Urothelium cell line (cell line): ENCODE measurements around the gene TRAK1.

Experiments used
- DNase-seq: peaks from one replicate; pipeline ENCODE4 v3.0.0; 2011; ENCODE audit warnings: low spot score, mixed read lengths
- FAIRE-seq: peaks from 2 replicates; lab custom pipeline; 2011; peaks lifted over from hg19 to GRCh38; lab: Jason Lieb, UNC

Gene TRAK1

DNA sequence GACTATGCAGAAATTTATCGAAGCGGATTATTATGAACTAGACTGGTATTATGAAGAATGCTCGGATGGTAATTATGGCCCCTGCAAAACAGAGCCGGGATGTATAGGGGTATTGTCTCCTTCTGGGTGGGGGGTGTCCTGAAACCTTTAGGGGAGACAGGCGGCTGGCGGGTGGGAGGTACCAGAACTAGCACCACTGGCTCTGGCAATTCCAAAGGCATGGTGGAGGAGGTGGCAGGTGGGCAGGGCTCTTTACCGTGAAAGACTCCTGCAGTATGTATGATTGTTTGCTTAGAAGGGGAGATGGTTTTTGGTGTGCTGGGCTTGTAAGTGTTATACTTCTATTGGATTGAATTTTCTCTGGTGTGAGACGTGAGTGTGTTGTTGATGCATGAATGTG, 58.4 kb downstream of the TRAK1 start:
- FAIRE-seq, result no peak
- DNase-seq, result no peak

DNA sequence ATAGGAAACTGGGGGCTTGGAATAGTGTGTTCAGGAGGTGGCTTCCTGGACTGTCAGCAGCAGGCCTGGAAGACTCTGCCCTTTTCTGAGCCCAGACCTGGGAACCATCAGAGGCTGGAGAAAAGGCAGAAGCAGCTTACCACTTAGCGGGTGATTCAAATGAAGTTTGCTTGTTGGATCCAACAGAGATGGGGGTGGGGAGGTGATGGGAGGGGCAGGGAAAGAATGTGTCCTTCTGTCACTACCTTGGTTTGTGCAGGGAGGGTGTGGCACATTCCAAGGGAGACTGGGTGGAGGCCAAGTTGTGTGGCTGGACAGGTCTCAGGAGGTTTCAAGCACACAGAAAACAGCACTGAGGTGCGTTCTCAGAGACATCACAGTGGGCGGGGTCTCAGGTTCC, 58.8 kb downstream of the TRAK1 start:
- FAIRE-seq (no peak), DNase-seq (peak; percentile 59)

DNA sequence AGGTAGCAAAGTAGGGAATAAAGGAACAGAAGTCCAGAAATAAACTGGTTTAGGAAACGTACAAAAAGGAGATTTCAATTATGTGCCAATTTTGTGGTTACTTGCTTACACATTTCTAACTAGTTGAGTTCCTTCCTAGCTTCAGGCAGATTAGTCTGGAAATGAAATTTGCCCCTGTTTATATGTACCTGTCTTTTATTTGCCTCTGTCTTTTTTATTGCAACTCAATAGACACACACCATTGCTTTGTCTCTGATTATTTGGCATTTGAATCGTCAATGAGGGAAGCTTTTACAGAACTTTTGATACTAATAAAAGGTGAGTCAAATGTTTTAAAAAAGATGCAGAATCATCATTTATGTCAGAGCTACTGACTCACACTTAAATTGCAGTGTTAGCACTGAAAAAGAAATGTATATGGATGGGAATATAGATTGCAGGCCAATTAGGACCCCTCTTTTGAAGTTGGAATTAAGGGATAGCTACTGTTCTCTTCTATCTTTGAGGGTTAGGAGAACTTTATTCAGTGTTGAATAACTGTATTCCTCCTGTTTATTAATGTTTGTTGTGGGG, 60.5 kb downstream of the TRAK1 start:
- no peak for DNase-seq
- no peak for FAIRE-seq

- DNase-seq (no peak), FAIRE-seq (no peak)
These were observed 61.0 kb downstream of the TRAK1 start for GRCh38 chr3:42152193-42152592.

DNA sequence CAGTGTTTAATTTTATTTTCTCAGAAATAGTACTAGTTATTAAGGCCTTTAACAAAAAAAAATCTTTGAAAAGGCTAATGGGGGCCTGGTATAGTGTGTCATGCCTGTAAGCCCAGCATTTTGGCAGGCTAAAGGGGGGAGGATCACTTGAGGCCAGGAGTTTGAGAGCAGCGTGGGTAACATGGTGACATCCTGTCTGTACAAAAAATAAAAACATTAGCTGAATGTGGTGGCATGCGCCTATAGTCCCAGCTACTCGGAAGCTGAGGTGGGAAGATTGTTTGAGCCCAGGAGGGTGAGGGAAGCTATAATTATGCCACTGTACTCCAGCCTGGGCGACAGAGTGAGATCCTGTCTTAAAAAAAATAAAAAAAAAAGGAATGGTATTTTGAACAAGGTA, 61.9 kb downstream of the TRAK1 start:
- FAIRE-seq (no peak), DNase-seq (no peak)

GRCh38 chr3:42157540-42158538, 66.7 kb downstream of the TRAK1 start:
- no peak for DNase-seq
- FAIRE-seq, result no peak

DNA sequence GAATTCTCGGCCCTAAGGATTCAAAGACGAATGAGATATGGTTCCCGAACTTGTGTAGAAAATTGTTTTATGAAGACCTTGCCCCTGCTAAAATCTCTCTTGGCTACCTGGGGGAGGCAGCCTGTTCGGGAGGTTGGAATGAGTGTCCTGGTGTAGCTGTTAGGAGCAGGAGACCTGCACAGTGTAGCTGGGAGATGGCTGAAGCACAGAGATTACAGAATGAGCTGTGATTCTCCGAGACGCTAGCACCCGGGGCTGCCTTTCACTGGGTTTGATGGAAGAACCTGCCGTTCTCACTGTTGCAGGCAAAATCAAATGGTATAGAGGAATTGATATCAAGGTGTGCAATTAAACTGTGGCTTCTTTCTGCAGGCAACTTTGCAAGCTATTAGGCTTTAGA, 68.0 kb downstream of the TRAK1 start:
- no peak for DNase-seq
- no peak for FAIRE-seq

DNA sequence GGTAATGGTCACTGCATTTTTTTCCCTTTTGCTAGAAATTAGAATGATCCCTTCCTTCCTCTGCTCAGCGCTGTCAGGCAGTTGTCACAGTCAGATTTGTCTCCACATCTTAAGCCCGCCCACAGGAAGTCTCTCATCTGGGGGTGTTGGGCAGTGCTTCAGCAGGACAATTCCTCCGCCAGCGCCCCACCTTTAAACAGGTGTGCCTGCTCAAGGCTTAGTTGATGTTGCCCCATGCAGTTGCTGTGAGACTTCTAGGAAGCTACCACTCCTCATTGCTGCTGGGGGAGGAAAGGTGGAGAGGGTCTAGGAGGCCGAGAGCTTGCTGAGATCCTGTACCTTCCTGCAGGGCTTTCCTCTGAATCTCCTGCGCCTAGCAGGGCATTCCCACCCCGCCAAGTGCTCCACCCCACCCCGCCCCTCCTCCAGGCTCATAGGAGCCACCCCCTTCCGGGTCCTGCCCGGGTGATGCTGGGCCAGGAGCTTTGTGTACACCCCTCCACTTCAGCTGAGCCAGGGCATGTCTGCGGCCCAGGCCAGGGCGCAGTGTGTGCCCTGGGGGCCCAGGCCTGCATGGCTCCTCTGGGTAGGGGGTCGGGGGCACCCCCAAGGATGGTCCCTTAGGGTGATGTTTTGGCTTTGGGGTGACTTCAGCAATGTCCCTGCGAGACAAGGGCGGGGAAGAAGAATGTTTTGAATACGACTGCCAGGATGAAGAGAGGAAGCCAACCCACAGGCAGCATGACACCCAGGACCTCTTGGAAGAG, 68.7 kb downstream of the TRAK1 start:
- FAIRE-seq (no peak), DNase-seq (no peak)

DNA sequence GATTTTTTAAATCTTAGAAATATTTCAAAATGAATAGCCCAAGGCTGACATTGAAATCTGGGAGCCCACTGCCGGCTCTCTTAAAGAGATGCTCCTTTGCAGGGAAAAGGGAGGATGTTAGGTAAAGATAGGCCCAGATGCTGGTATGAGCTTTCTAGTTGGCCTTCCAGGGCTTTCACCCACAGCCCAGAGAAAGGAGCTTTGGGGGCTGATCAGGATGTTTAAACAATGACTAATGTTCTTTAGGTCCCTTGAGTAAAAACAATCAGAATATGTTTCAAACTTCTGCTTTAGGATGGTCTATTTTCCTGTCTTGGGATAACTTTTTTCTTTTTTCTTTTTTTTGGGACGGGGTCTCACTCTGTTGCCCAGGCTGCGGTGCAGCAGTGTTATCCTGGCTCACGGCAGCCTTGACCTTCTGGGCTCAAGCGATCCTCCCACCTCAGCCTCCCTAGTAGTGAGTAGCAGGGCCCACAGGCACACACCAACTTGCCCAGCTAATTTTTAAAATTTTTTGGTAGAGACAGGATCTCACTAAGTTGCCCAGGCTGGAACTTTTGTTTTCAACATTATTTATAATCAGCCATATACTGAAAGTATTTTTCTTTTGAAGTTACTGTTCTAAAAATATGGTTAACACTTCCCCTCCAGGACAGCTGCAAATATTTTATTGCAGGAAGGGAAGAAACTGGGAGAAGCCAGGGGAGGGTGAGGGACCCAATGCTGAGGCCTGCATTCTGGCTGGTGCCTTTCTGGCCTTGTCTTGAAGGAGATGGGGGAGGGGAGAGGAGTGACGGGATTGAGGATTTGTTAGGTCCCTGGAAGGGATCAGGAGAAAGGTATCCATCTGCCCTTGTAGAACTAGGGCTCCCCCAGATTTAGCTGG, 70.1 kb downstream of the TRAK1 start:
- DNase-seq, result peak; percentile 37
- FAIRE-seq, result no peak

DNA sequence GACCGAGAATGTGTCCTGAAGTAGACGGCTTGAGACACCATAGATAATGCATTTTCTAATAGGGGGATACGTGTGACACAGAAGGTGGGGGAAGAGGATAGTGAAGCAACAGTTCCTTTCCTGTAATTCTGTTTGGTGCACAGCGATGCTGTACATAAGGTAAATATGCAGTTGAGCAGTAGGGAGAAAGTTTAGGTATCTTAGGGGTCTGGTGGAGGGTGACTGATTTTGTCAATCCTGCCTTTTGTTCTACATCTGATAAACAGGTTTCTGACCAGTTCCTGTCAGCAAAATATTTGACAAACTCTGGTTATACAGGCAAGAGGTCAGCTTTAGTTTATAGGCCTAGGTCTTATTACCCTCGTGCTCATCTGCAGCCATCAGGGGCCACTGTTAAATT, 71.3 kb downstream of the TRAK1 start:
- FAIRE-seq, result no peak
- DNase-seq, result no peak

- DNase-seq (no peak), FAIRE-seq (no peak)
These were observed 72.6 kb downstream of the TRAK1 start for GRCh38 chr3:42163622-42164244.

GRCh38 chr3:42164656-42165055, 73.5 kb downstream of the TRAK1 start:
- no peak for FAIRE-seq
- no peak for DNase-seq

DNA sequence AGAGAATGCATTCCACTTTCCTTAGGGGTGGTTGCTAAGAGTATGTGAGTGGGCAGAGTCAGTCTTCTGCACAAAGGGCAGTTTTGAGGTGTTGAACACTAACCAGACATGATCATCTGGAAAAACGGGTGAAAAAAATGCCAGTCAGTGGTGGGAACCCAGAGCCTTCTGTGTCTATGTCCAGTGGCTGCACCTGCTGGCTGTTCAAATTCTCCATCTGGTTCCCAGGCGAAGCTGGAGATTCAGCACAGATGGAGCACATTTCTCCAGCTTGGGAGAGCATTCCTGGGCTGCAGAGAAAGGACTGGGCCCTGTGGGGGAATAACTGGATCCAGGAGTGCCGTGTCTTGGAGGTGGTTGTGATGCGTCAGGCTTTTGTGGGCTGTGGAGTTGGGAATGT, 74.1 kb downstream of the TRAK1 start:
- FAIRE-seq (no peak), DNase-seq (no peak)

DNA sequence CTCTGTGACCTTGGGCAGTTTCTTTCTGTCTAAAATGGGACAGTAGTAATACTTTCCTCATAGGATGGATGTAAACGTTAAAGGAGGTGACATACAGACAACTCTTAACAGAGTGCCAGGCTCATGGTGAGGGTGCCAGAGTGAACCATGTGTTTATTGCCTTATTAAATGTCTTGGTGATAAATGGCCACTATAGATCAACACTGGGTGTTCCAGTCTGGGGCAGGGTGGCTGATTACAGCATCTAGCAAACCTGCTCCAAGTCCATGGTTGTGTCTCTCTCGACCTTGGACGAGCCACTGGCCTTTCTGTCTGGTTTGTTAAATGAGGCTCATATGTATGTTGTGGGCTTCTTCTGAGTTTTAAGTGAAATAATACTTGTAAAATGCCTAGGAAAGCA, 75.1 kb downstream of the TRAK1 start:
- FAIRE-seq, result no peak

DNA sequence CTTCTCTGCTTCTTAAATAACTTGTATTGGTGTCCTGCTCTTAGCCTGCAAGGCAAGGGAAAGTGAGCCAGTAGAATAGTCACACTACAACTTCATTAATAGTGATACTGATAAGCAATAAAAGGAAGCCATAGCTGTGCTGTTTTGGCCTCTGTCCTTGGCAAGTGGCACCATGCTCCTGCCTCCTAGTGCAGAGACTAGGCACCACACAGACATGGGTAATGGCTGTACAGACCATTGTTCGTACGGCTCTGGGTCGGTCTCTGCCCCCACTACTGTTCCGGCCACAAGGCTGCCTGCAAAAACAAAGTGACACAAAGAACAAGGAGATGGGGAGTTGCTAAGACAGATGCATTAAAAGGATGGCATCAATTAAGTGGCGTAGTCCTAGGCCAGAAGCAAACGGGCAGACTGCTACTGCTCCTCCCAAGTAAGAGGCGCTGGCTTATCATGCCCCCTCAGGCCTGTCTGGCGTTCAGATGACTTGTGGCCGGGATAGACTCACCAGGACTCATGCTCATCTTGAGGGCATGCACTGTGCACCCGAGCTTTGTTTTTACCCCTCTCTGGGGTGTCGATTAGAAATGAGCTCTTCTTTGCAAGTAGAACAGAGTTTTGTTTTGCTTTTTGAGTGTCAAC, 75.6 kb downstream of the TRAK1 start:
- DNase-seq (no peak), FAIRE-seq (no peak)

More for the DNA sequence above, 75.1 kb downstream of the TRAK1 start:
- no peak for DNase-seq

DNA sequence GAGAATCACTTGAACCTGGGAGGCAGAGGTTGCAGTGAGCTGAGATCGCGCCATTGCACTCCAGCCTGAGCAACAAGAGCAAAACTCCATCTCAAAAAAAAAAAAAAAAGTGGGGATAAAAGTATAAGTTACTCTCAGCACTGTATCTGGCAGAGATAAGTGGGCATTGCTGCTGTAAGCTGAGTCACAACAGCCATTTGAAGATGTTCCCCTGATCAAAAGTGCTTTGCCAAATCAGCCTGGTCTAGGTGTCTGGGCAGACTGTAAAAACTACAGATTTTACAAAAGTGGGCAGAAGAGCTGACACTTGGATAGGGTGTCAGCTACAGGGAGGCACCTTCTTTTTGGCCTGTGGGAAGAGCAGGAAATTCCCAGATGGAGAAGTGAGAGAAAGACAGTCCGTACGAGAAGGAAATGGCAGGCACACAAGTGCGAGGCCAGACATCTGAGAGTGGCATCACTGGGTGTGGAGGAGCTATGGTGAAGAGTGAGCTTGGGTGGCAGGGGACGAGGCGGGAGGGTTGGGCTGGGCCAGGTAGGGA, 78.5 kb downstream of the TRAK1 start:
- no peak for DNase-seq
- FAIRE-seq, result no peak

- DNase-seq (no peak), FAIRE-seq (no peak)
These were observed 81.0 kb downstream of the TRAK1 start for GRCh38 chr3:42172047-42172654.

- no peak for DNase-seq
- FAIRE-seq, result no peak
These were observed 82.2 kb downstream of the TRAK1 start for GRCh38 chr3:42173307-42173706.
